Thyroid gland (tissue), 4 donors: ENCODE data around the gene KCTD13. TPM values are rescaled to one million over a fixed set of nuclear protein-coding genes. Genes with fewer than 3 reads are reported as not detected.

Experiments used
- DNase-seq, 2 donors: peaks; one replicate each; pipeline ENCODE4 v3.0.0-alpha.2; 2019
- H3K27ac ChIP-seq, 3 donors: fragments of 200-600 bp; sonication (generic); 1 replicate in 2 of 3; 2 replicates in 1 of 3; pipeline ENCODE4 v1.5.1; 2016 to 2019; ENCODE audit warnings: mild to moderate bottlenecking in 1 of 3, moderate library complexity in 1 of 3
- H3K27me3 ChIP-seq: fragments of 200-600 bp; sonication (generic); one replicate; pipeline ENCODE4 v1.5.1; 2019
- H3K36me3 ChIP-seq, 2 donors: fragments of 200-600 bp; sonication (generic); one replicate each; pipeline ENCODE4 v1.5.1; 2016 to 2019
- H3K4me1 ChIP-seq, 2 donors: fragments of 200-600 bp; sonication (generic); one replicate each; pipeline ENCODE4 v1.5.1; 2017 to 2019
- H3K4me3 ChIP-seq, 3 donors: fragments of 200-600 bp; sonication (generic); replicated peaks in 1 of 3; 1 replicate in 2 of 3; 2 replicates in 1 of 3; pipeline ENCODE4 v1.5.1; 2016; ENCODE audit warnings: mild to moderate bottlenecking in 1 of 3
- H3K9me3 ChIP-seq: fragments of 200-600 bp; sonication (generic); one replicate; pipeline ENCODE4 v1.5.1; 2017
- POLR2A ChIP-seq, 2 donors: fragments of 450-650 bp; IDR thresholded peaks; one replicate each; pipeline ENCODE4 v1.6.1; 2017; ENCODE audit warnings: antibody characterized with exemption in 2 of 2, mild to moderate bottlenecking in 2 of 2, moderate library complexity in 1 of 2
- WGBS, 2 donors: methylation state at CpG; one replicate each; pipeline ENCODE4 v1.1.5; 2017; 5-methylcytosine and 5-hydroxymethylcytosine counted together
- intact Hi-C: fragments of 100-400 bp; cut with DNase I; formaldehyde crosslinking; loops from one replicate; pipeline ENCODE4 v1.15.1; 2023
- total RNA-seq, 4 donors: library from RNA; depleted of rRNA; stranded (reverse); fragments of >200 nt; gene quantifications; one replicate each; pipeline ENCODE4 v1.2.3, GENCODE V29; 2016
- TF ChIP-seq, protein P1 (sequence below), 6 experiments: fragments of 200-600 bp in 3 of 6; fragments of 450-650 bp in 3 of 6; sonication (generic) in 3 of 6; IDR thresholded peaks; one replicate each; pipeline ENCODE4 v1.5.1; 2016 to 2019; ENCODE audit warnings: antibody characterized with exemption in 6 of 6, mild to moderate bottlenecking in 2 of 6, inconsistent platforms in 1 of 6, moderate library complexity in 1 of 6

Gene KCTD13
- total RNA-seq, 4 donors from 2014 or later: 9.8 to 27.5 (median 15.5) TPM

DNA sequence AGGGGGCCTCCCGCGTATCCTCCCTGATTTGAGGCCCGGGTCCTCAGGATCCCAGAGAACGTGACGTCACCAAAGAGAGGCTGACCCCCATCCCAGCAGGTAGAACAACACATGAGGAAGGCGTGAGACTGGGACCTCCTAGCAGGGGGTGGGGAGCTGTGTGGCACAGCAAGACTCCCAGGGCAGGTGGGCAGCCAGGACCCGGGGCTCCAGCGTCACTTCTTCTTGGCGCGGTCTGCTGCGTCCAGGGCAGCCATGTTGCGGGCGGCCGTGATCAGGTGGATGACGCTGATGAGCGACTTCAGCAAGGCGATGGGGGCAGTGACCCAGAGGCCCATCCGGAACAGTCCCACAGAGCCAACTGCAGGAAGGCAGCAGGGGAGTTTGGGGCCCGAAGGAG lies 67.1 kb downstream of the KCTD13 start:
- Histone ChIP-seq H3K27ac (no peak overlapping the region), H3K4me1 (peaks cover 13% of the 10 kb centered on the region in 2 donors), H3K27me3 (no peaks in the 10 kb centered on the region), H3K36me3 (peaks cover 21 to 27% of the 10 kb centered on the region in 2 donors), H3K9me3 (no peaks in the 10 kb centered on the region), H3K4me3 (no peak overlapping the region)
- TF ChIP-seq, protein P1, sequence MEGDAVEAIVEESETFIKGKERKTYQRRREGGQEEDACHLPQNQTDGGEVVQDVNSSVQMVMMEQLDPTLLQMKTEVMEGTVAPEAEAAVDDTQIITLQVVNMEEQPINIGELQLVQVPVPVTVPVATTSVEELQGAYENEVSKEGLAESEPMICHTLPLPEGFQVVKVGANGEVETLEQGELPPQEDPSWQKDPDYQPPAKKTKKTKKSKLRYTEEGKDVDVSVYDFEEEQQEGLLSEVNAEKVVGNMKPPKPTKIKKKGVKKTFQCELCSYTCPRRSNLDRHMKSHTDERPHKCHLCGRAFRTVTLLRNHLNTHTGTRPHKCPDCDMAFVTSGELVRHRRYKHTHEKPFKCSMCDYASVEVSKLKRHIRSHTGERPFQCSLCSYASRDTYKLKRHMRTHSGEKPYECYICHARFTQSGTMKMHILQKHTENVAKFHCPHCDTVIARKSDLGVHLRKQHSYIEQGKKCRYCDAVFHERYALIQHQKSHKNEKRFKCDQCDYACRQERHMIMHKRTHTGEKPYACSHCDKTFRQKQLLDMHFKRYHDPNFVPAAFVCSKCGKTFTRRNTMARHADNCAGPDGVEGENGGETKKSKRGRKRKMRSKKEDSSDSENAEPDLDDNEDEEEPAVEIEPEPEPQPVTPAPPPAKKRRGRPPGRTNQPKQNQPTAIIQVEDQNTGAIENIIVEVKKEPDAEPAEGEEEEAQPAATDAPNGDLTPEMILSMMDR (IDR thresholded peaks at IDR 0.05): no peak
- no peak for TF ChIP-seq POLR2A (IDR thresholded peaks at IDR 0.05)
- WGBS, 2 donors: 100% methylated on average over 3 of the region's 19 CpGs; no CpG with 5 or more reads in 1 of the 2 donors
- no peak for DNase-seq
- intact Hi-C loops: no loop called here

DNA sequence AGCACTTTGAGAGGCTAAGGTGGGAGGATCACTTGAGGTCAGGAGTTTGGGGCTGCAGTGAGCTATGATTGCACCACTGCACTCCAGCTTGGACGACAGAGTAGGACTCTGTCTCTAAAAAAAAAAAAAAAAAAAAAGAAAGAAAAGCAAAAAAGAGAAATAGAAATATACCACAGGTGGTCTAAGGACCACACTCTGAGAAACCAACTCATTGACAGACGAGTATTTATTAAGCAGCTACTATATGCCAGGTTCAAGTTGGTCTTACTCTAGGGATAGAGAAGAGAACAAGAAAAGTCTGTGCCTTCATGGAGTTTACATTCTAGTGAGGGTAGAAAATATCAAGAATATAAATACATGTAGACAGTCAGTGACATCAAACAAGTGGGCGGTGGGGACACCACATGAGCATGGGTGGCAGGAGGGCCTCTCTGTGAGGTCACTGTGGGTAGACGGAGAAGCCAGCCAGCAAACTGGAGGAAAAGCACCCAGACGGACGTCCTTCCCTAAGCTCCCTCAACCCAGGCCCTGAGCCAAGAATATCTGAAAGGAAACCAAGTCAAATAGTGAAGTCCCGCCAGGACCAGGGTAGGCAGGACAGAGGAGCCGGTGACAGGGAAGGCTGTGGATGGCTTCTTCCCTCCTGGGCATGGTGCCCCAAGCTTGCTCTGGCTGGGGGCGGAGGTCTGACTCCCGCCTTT lies 67.7 kb downstream of the KCTD13 start:
- WGBS, 2 donors: 83% methylated on average over 8 to 10 of the region's 10 CpGs
- intact Hi-C loops: no loop called here
- peaks cover 21 to 27% of the 10 kb centered on the region in 2 donors for H3K36me3 ChIP-seq
- H3K4me3 ChIP-seq: no peak overlapping the region
- peaks cover 13% of the 10 kb centered on the region in 2 donors for H3K4me1 ChIP-seq
- no peak for DNase-seq
- no peaks in the 10 kb centered on the region for H3K9me3 ChIP-seq
- TF ChIP-seq, protein P1 (IDR thresholded peaks at IDR 0.05): no peak
- no peak for TF ChIP-seq POLR2A (IDR thresholded peaks at IDR 0.05)
- H3K27me3 ChIP-seq: no peaks in the 10 kb centered on the region
- no peak overlapping the region for H3K27ac ChIP-seq

DNA sequence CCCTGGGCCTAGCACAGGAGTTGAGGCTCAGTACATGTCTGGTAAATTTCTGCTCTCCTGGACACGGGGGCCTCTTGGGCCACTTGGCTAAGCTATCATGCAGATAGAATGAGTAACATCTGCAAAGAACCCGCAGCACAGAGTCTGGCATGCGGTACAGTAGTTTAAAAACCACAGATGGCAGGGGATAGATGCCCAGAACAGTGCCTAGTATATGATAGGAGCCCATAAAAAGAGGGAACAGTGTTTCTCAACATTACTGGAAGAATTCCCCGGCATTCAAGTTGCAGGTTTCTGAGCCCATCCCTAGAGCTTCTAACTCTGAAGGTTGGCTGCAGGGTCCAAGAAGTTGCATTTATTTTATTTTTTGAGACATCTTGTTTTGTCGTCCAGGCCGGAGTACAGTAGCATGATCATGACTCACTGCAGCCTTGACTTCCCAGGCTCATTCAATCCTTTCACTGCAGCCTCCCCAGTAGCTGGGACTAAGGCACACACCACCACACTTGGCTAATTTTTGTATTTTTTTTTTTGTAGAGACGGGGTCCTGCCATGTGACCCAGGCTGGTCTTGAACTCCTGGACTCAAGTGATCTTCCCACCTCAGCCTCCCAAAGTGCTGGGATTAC lies 68.8 kb downstream of the KCTD13 start:
- Histone ChIP-seq H3K27me3 (no peaks in the 10 kb centered on the region), H3K4me1 (peaks cover 11 to 12% of the 10 kb centered on the region in 2 donors), H3K36me3 (peaks cover 21 to 27% of the 10 kb centered on the region in 2 donors), H3K27ac (no peak overlapping the region), H3K4me3 (no peak overlapping the region), H3K9me3 (no peaks in the 10 kb centered on the region)
- DNase-seq: no peak
- intact Hi-C loops: no loop called here
- TF ChIP-seq POLR2A (IDR thresholded peaks at IDR 0.05): no peak
- TF ChIP-seq, protein P1 (IDR thresholded peaks at IDR 0.05): no peak
- 68 to 69% methylated on average over 7 of the region's 7 CpGs for WGBS, 2 donors

Other genes starting within 250 kb of the KCTD13 start
- gene QPRT, start 247.0 kb downstream of the KCTD13 start, total RNA-seq: 1 to 10 TPM; 1.7 to 5.6 (median 3.0) TPM
- under 1 TPM; 0.22 to 0.83 (median 0.37) TPM for gene C16orf54, start 180.2 kb downstream of the KCTD13 start, total RNA-seq
- not detected for gene ZG16, start 148.0 kb downstream of the KCTD13 start, total RNA-seq
- 10 to 100 TPM; 38.4 to 68.6 (median 57.2) TPM for gene KIF22, start 135.5 kb downstream of the KCTD13 start, total RNA-seq
- 100 to 1,000 TPM in 2 of 4 donors, 10 to 100 TPM in 2; 80.4 to 132 (median 107) TPM for gene MAZ, start 119.7 kb downstream of the KCTD13 start, total RNA-seq
- gene PRRT2, start 114.0 kb downstream of the KCTD13 start, total RNA-seq: 1 to 10 TPM in 3 of 4 donors, under 1 TPM in 1; 0.89 to 4.0 (median 2.4) TPM
- gene PAGR1, start 110.1 kb downstream of the KCTD13 start, total RNA-seq: 10 to 100 TPM; 38.2 to 75.0 (median 55.2) TPM
- 100 to 1,000 TPM in 1 of 4 donors, 10 to 100 TPM in 3; 70.1 to 127 (median 90.6) TPM for gene MVP, start 105.8 kb downstream of the KCTD13 start, total RNA-seq
- 100 to 1,000 TPM in 2 of 4 donors, 10 to 100 TPM in 2; 79.3 to 122 (median 99.3) TPM for gene CDIPT, start 63.0 kb downstream of the KCTD13 start, total RNA-seq
- gene SEZ6L2, start 26.7 kb downstream of the KCTD13 start, total RNA-seq: 1 to 10 TPM in 2 of 4 donors, under 1 TPM in 2; 0.33 to 1.5 (median 0.79) TPM
- not detected for gene ASPHD1, start 25.7 kb downstream of the KCTD13 start, total RNA-seq
- gene TMEM219, start 35.9 kb upstream of the KCTD13 start, total RNA-seq: 100 to 1,000 TPM in 3 of 4 donors, 10 to 100 TPM in 1; 93.2 to 140 (median 135) TPM
- 10 to 100 TPM; 48.8 to 62.6 (median 55.2) TPM for gene TAOK2, start 47.6 kb upstream of the KCTD13 start, total RNA-seq
- gene HIRIP3, start 69.4 kb upstream of the KCTD13 start, total RNA-seq: 10 to 100 TPM; 10.7 to 23.1 (median 18.4) TPM
- gene INO80E, start 70.0 kb upstream of the KCTD13 start, total RNA-seq: 100 to 1,000 TPM in 3 of 4 donors, 10 to 100 TPM in 1; 45.9 to 165 (median 142) TPM
- gene DOC2A, start 84.8 kb upstream of the KCTD13 start, total RNA-seq: 1 to 10 TPM in 1 of 4 donors, under 1 TPM in 2, not detected in 1; 0.22 to 1.2 (median 0.94) TPM
- gene C16orf92, start 97.0 kb upstream of the KCTD13 start, total RNA-seq: not detected
- under 1 TPM in 2 of 4 donors, not detected in 2; 0.54 to 0.79 TPM for gene TLCD3B, start 105.0 kb upstream of the KCTD13 start, total RNA-seq
- gene ALDOA, start 139.5 kb upstream of the KCTD13 start, total RNA-seq: 1,000 to 10,000 TPM in 3 of 4 donors, 100 to 1,000 TPM in 1; 752 to 2,025 (median 1,174) TPM
- 10 to 100 TPM; 43.6 to 59.9 (median 50.8) TPM for gene PPP4C, start 149.8 kb upstream of the KCTD13 start, total RNA-seq
- 1 to 10 TPM; 1.6 to 3.3 (median 2.4) TPM for gene TBX6, start 165.7 kb upstream of the KCTD13 start, total RNA-seq
- gene YPEL3, start 170.0 kb upstream of the KCTD13 start, total RNA-seq: 100 to 1,000 TPM in 1 of 4 donors, 10 to 100 TPM in 3; 32.4 to 372 (median 68.0) TPM
- gene GDPD3, start 187.3 kb upstream of the KCTD13 start, total RNA-seq: 1 to 10 TPM in 2 of 4 donors, under 1 TPM in 1, not detected in 1; 0.68 to 1.6 (median 1.2) TPM
- 10 to 100 TPM; 31.5 to 90.6 (median 51.5) TPM for gene MAPK3, start 197.0 kb upstream of the KCTD13 start, total RNA-seq